Prostate gland (tissue), 2 donors: Measurements from ENCODE around the gene CCDC88A.

Experiments
- POLR2A ChIP-seq: fragments of 450-650 bp; IDR thresholded peaks from one replicate; pipeline ENCODE4 v1.6.1; 2016; ENCODE audit warnings: antibody characterized with exemption, mild to moderate bottlenecking
- POLR2AphosphoS5 ChIP-seq: sonication (generic); formaldehyde crosslinking; IDR thresholded peaks from one replicate; pipeline ENCODE4 v1.6.1; 2017; ENCODE audit warnings: antibody characterized with exemption
- TF ChIP-seq, protein P1 (sequence below), 4 experiments: fragments of 200-600 bp in 2 of 4; fragments of 450-650 bp in 2 of 4; sonication (generic) in 2 of 4; IDR thresholded peaks; 1 replicate in 3 of 4; 2 replicates in 1 of 4; pipeline ENCODE4 v1.5.1; 2016 to 2019; ENCODE audit warnings: antibody characterized with exemption in 4 of 4, mild to moderate bottlenecking in 2 of 4, moderate library complexity in 2 of 4

DNA sequence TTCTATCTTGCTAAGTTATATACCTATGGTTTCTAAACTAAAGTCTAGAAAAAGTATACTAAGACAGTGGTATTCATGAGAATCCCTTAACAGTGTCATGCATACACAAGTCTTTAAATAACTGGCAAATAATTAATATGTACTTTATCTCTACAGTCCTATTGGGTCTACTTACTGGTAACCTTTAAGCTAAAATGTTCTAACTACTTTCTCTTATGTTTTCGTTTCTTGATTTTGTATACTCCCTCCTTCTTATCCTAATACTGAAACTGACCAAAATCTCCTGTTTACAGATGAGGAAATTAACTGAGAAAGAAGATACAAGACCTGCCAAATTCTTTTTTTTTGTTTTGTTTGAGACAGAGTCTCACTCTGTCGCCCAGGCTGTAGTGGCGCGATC is 74.6 kb downstream of the CCDC88A start:
- TF ChIP-seq, protein P1, sequence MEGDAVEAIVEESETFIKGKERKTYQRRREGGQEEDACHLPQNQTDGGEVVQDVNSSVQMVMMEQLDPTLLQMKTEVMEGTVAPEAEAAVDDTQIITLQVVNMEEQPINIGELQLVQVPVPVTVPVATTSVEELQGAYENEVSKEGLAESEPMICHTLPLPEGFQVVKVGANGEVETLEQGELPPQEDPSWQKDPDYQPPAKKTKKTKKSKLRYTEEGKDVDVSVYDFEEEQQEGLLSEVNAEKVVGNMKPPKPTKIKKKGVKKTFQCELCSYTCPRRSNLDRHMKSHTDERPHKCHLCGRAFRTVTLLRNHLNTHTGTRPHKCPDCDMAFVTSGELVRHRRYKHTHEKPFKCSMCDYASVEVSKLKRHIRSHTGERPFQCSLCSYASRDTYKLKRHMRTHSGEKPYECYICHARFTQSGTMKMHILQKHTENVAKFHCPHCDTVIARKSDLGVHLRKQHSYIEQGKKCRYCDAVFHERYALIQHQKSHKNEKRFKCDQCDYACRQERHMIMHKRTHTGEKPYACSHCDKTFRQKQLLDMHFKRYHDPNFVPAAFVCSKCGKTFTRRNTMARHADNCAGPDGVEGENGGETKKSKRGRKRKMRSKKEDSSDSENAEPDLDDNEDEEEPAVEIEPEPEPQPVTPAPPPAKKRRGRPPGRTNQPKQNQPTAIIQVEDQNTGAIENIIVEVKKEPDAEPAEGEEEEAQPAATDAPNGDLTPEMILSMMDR (IDR thresholded peaks at IDR 0.05), result no peak
- TF ChIP-seq POLR2AphosphoS5 (no peak), POLR2A (no peak)
